Progenitor cell of endocrine pancreas (in vitro differentiated cells): Measurements from ENCODE around the gene FUT1. TPM values are rescaled to one million over a fixed set of nuclear protein-coding genes. Genes with fewer than 3 reads are reported as not detected.

ENCODE experiments used
- DNase-seq: peaks from one replicate; pipeline ENCODE4 v3.0.0; 2021; ENCODE audit warnings: low spot score; ENCODE audit not compliant: unreplicated experiment
- H3K27ac Mint-ChIP-seq: 2 replicates; pipeline ENCODE4 v1.8.0; 2021; ENCODE audit warnings: mild to moderate bottlenecking, moderate library complexity, mixed read lengths
- H3K27me3 Mint-ChIP-seq: 2 replicates; pipeline ENCODE4 v1.8.0; 2021; ENCODE audit warnings: mixed read lengths
- H3K36me3 Mint-ChIP-seq: 2 replicates; pipeline ENCODE4 v1.8.0; 2022; ENCODE audit warnings: mixed read lengths; ENCODE audit not compliant: insufficient read depth
- H3K4me1 Mint-ChIP-seq: 2 replicates; pipeline ENCODE4 v1.8.0; 2021; ENCODE audit warnings: low read depth, mixed read lengths
- H3K4me3 Mint-ChIP-seq: 2 replicates; pipeline ENCODE4 v1.8.0; 2021; ENCODE audit warnings: low read depth, mild to moderate bottlenecking, moderate library complexity, mixed read lengths
- H3K9me3 Mint-ChIP-seq: 2 replicates; pipeline ENCODE4 v1.8.0; 2021; ENCODE audit warnings: low read depth, mixed read lengths
- total RNA-seq: library from RNA; stranded (reverse); gene quantifications from 2 replicates; pipeline ENCODE4 v1.2.1, GENCODE V29; 2021
- TF ChIP-seq, protein P1 (sequence below): fragments of 200-600 bp; sonication (generic); IDR thresholded peaks from one replicate; pipeline ENCODE4 v1.5.0; 2021; ENCODE audit warnings: antibody characterized with exemption, mild to moderate bottlenecking; ENCODE audit not compliant: unreplicated experiment

The FUT1 gene
- total RNA-seq, 1 donor from 2014 or later, result 5.4 TPM

DNA sequence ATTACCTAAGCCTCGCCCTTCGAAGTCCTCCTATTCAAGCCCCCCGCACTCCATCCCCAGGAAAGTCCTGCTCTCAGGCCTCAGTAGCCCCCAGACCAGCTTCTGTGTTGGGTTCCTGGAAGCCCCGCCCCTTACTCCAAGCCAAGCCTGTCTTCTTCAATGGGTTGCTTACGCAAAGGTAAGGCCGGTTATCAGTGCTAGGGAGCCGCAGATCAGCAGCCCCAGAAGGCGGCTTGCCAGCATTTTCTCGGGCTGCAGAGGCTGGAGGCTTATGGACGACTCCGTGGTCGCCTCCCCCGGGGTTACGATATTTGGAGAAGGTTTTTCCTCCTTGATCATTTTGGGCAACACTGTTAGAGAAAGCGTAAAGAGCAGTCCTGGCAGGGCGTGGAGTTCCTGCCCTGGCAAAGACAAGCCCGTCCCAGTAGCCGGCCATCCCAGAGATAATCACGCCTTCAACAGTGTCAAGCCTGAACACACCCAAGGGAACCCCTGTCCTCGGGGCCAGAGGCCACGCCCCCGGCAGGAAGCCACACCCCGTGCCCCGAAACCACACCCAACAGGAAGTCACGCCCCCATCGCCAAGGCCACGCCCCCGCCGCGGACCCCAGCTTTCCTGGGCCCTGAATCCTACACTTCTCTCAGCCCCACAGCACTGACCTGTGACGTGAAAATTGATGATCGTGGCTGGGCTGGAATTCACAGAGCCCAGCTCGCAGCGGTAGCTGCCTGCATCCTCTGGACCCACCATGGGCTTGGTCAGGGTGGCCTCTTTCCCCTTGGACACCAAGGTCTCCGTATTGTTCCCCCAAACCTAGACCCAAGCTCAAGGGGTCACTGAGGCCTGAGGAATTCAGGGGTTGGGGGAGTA lies 11.1 kb downstream of the FUT1 start:
- Mint-ChIP-seq H3K27ac (no peak overlapping the region), H3K36me3 (peaks cover 2% of the 10 kb centered on the region), H3K27me3 (peaks cover 33% of the 10 kb centered on the region), H3K4me3 (no peak overlapping the region), H3K9me3 (peaks cover 5% of the 10 kb centered on the region), H3K4me1 (peaks cover 3% of the 10 kb centered on the region)
- TF ChIP-seq, protein P1, sequence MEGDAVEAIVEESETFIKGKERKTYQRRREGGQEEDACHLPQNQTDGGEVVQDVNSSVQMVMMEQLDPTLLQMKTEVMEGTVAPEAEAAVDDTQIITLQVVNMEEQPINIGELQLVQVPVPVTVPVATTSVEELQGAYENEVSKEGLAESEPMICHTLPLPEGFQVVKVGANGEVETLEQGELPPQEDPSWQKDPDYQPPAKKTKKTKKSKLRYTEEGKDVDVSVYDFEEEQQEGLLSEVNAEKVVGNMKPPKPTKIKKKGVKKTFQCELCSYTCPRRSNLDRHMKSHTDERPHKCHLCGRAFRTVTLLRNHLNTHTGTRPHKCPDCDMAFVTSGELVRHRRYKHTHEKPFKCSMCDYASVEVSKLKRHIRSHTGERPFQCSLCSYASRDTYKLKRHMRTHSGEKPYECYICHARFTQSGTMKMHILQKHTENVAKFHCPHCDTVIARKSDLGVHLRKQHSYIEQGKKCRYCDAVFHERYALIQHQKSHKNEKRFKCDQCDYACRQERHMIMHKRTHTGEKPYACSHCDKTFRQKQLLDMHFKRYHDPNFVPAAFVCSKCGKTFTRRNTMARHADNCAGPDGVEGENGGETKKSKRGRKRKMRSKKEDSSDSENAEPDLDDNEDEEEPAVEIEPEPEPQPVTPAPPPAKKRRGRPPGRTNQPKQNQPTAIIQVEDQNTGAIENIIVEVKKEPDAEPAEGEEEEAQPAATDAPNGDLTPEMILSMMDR, result no peak
- DNase-seq, result no peak

DNA sequence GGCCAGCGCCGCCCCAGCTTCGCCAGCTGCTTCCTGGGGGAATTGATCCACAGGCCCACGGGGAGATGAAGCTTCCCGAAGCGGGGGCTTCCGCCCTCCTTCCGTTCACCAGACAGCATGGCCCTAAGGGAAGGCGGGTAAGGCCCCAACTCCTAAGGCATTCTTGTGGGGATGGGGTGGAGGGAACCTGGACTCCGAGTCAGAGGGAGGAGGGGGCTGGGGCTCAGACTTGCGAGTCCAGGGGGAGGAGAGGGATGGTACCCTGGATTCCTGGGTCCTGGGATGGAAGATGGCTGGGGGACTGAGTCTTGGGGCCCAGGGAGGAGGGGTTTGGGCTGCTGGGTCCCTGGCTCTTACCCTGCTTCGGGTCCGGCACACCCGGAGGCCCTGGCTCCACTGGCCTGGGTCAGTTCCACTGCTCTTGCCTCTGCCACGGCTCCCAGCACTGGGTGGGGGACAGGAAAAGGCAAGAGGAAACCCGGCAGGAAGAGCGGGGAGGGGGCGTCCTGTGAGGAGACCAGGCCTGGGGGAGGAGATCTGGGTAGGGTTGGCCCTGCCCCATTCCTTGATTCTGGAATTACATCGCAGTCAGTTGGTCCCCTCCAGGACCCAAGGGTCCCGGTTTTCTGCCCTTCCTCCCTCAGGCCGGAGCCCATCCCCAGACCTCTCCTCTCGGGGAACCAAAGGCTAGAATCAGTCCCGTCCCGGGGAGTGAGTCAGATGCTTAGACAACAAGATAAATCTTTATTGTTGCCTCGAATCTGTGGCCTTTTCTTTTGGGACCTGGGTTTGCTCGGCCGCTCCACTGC lies 12.1 kb downstream of the FUT1 start, which contains the start of gene RASIP1:
TSS of gene RASIP1 (minus strand) at position 447 of the 809 bp plus-strand sequence. CDS start at position 119, 328 bp downstream.
- TF ChIP-seq, protein P1, result no peak
- peaks cover 31% of the 10 kb centered on the region for H3K27me3 Mint-ChIP-seq
- DNase-seq, result no peak
- no peaks in the 10 kb centered on the region for H3K36me3 Mint-ChIP-seq
- no peak within 1 kb of the TSS for H3K4me3 Mint-ChIP-seq
- peaks cover 3% of the 10 kb centered on the region for H3K4me1 Mint-ChIP-seq
- no peak within 1 kb of the TSS for H3K27ac Mint-ChIP-seq
- no peaks in the 10 kb centered on the region for H3K9me3 Mint-ChIP-seq

DNA sequence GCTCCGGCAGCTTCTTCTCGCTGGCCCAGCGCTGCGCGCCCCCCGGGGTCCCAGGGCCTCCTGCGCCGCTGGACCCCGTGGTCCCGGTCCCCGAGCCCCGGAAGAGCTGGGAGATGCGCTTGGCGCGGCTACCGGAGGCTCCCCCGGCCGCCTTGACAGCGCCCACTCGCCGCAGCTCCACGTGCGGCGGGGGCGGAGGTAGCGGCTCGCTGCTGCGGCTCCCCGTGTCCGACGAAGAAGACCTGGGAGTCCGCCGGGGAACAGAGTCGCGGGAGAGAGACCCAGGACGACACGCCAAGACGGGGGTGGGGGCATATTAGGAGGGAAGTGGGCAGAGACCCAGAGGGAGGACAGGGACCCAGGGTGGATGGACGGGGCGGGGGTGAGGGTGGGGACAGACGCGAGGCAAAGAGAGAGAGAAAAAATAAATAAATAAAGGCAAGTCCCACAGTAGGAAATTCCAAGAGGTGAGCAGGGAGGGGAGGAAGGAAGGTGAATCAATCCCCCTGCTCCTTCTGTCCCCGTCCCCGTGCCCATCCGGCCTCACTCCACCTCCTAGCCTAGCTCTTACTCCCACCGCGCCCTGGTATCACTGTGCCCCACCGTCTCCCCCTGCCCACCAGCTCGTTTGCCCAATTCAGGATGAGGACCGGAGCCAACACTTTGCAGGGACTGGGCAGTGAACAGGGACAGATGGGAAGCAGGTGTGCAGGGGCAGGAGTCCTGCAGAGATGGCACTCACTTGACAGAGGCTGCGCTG lies 12.9 kb downstream of the FUT1 start:
- H3K4me3 Mint-ChIP-seq, result no peak overlapping the region
- TF ChIP-seq, protein P1, result no peak
- H3K4me1 Mint-ChIP-seq, result peaks cover 6% of the 10 kb centered on the region
- no peak for DNase-seq
- H3K27me3 Mint-ChIP-seq, result peaks cover 35% of the 10 kb centered on the region
- no peaks in the 10 kb centered on the region for H3K9me3 Mint-ChIP-seq
- H3K36me3 Mint-ChIP-seq, result peaks cover 2% of the 10 kb centered on the region
- H3K27ac Mint-ChIP-seq, result no peak overlapping the region

DNA sequence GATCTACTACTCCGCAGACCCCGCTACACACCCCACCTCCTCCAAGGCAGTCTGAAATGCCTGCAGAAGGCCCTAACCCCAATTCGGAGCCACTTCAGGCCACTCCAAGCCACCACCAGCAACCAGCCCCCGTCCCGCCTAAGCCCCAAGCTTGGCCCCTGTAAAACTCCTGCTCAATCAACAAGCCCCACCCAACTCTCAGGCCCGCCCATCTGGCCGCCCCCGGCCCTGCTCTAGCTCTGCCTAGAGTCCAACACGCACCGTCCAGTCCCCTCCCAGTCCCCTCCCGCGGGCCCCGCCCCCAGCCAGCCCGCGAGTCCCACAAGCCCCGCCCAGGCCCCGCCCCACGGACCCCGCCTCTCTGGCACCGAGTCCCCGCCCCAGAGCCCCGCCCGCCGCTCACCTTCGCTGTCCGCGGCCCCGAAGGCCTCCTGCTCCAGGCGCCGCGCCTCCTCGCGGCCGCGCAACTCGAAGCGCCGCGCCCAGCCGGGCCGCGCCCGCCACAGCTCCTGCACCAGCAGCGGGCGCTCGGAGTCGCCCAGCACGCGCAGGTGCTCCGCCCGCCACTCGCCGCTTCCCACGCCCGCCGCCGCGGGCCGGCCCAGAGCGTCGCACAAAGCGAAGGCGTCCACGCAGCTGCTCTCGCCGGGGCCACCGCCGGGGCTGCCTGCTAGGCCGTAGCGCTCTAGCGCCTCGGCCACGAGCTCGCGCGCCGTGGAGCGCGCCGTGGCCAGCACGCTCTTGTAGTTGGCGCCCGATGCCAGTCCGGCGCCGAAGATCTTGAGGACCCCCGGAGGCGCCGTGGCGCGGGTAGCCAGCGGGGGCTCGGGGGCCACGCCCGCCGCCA lies 13.7 kb downstream of the FUT1 start:
- Mint-ChIP-seq H3K4me1 (peaks cover 6% of the 10 kb centered on the region), H3K9me3 (no peaks in the 10 kb centered on the region), H3K27ac (peak overlapping the region; percentile 95), H3K4me3 (peak overlapping the region; percentile 60), H3K27me3 (peaks cover 28% of the 10 kb centered on the region), H3K36me3 (peaks cover 2% of the 10 kb centered on the region)
- TF ChIP-seq, protein P1, result peak; percentile 41
- peak; percentile 96 for DNase-seq
